Activated CD4-positive, alpha-beta T cell treated with anti-CD3 and anti-CD28 coated beads, Interleukin-2, amount 50 U/mL, for 16 hours (primary cell): ENCODE data around the gene USP32.
A peak's percentile ranks its signal among the peaks of the same experiment; 100 is the strongest.
"Not testable (repeated sequence)": the region's sequence is repeated elsewhere in the genome, so short reads cannot be mapped to it uniquely, and the experiment has no call there.

Experiments
- DNase-seq: peaks from one replicate; pipeline ENCODE4 v3.0.0-alpha.2; 2020

Gene USP32

GRCh38 chr17:60371818-60372510 is 20.0 kb downstream of the USP32 start:
- DNase-seq = no peak

- DNase-seq = no peak
Observed at GRCh38 chr17:60371416-60371815, 20.5 kb downstream of the USP32 start.

GRCh38 chr17:60369727-60370126 is 22.2 kb downstream of the USP32 start:
- DNase-seq = no peak

- no peak for DNase-seq
Observed at GRCh38 chr17:60363700-60364405, 28.1 kb downstream of the USP32 start.

GRCh38 chr17:60362329-60362728 is 29.6 kb downstream of the USP32 start:
- no peak for DNase-seq

- DNase-seq = no peak
Observed at GRCh38 chr17:60361889-60362288, 30.0 kb downstream of the USP32 start.

- no peak for DNase-seq
Observed at GRCh38 chr17:60359415-60359814, 32.5 kb downstream of the USP32 start.

GRCh38 chr17:60358606-60359225 is 33.2 kb downstream of the USP32 start:
- peak; percentile 53 for DNase-seq

- DNase-seq = peak; percentile 43
Observed at GRCh38 chr17:60356940-60357339, 35.0 kb downstream of the USP32 start.

GRCh38 chr17:60355663-60356594 is 36.0 kb downstream of the USP32 start:
- DNase-seq = peak; percentile 43

- no peak for DNase-seq
Observed at GRCh38 chr17:60354223-60354622, 37.7 kb downstream of the USP32 start.

- no peak for DNase-seq
Observed at GRCh38 chr17:60353773-60354172, 38.2 kb downstream of the USP32 start.

GRCh38 chr17:60352569-60352968 is 39.4 kb downstream of the USP32 start:
- no peak for DNase-seq

- no peak for DNase-seq
Observed at GRCh38 chr17:60352071-60352470, 39.9 kb downstream of the USP32 start.

- no peak for DNase-seq
Observed at GRCh38 chr17:60351012-60351695, 40.8 kb downstream of the USP32 start.

- no peak for DNase-seq
Observed at GRCh38 chr17:60348616-60349015, 43.3 kb downstream of the USP32 start.

GRCh38 chr17:60345233-60345632 is 46.7 kb downstream of the USP32 start:
- DNase-seq = no peak

GRCh38 chr17:60342492-60342891 is 49.4 kb downstream of the USP32 start:
- DNase-seq = not testable (repeated sequence)

GRCh38 chr17:60335289-60335688 is 56.6 kb downstream of the USP32 start:
- no peak for DNase-seq

- no peak for DNase-seq
Observed at GRCh38 chr17:60333628-60334031, 58.3 kb downstream of the USP32 start.

- not testable (repeated sequence) for DNase-seq
Observed at GRCh38 chr17:60333072-60333471, 58.9 kb downstream of the USP32 start.

GRCh38 chr17:60332574-60332973 is 59.4 kb downstream of the USP32 start:
- no peak for DNase-seq
